GM12874 (cell line): Measurements from ENCODE around the gene CCDC187.

Source experiments
- TF ChIP-seq, protein P1 (sequence below): IDR thresholded peaks from 2 replicates; pipeline ENCODE4 v1.5.1; 2011; ENCODE audit warnings: low read depth, mild to moderate bottlenecking, control low read depth, low read length, moderate library complexity; ENCODE audit not compliant: insufficient read depth

The CCDC187 gene

DNA sequence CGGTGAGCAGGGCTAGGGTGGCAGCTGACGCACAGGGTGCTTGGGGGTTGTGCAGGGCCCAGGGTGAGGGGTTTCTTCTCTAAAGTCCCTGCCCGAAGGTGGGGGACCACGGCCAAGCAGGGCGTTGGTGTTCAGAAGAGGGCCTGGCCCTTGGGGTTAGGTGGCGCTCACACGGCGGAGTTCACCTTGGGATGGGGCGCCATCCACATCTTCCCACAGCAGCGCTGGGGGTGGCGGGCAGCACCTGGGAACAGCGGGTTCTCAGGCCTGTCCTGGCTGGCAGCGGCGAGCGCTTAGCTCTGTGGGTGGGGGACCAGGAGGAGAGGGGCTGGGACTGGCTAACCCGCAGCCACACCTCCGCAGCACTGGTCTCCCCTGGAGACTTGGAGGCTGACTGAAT is 29.6 kb upstream of the CCDC187 start:
- TF ChIP-seq, protein P1, sequence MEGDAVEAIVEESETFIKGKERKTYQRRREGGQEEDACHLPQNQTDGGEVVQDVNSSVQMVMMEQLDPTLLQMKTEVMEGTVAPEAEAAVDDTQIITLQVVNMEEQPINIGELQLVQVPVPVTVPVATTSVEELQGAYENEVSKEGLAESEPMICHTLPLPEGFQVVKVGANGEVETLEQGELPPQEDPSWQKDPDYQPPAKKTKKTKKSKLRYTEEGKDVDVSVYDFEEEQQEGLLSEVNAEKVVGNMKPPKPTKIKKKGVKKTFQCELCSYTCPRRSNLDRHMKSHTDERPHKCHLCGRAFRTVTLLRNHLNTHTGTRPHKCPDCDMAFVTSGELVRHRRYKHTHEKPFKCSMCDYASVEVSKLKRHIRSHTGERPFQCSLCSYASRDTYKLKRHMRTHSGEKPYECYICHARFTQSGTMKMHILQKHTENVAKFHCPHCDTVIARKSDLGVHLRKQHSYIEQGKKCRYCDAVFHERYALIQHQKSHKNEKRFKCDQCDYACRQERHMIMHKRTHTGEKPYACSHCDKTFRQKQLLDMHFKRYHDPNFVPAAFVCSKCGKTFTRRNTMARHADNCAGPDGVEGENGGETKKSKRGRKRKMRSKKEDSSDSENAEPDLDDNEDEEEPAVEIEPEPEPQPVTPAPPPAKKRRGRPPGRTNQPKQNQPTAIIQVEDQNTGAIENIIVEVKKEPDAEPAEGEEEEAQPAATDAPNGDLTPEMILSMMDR = no peak

DNA sequence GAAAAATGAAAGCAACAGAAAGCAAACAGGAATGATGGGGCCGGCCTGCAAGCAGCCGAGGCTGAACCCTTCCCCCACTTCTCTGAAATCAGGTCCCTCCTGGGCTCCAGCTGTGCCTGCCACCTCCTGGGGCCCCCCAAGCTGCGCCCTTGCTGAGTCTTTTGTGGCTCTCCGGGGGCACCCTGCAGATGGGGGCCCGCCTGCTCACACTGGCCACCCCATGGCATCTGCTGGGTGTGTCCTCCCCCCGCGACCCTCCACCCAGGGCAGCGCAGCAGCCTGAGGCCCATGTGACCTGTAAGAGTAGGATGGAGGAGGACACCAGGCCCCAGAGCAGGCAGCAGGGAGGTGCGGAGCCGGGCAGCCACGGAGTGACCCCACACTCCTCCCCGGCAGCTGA is 29.2 kb upstream of the CCDC187 start:
- TF ChIP-seq, protein P1 = no peak

DNA sequence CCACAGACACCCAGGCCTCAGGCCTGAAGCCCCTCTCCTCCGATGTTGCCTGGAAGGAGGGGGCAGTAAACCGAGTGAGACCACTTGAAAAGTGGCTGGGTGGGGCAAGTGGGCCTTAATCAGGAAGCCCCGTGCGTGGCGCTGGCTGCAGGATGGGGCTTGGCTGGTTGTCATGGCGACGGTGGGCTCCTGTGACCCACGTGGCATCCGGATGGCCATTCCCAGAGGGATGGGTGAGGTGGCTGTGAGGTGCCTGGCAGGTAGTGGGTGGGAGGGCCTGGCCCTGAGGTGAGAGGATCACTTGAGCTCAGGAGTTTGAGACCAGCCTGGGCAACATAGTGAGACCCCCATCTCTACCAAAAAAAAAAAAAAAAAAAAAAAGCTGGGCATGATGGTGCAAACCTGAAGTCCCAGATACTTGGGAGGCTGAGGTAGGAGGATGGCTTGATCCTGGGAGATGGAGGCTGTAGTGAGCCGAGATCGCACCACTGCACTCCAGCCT is 28.6 kb upstream of the CCDC187 start:
- TF ChIP-seq, protein P1 = no peak

DNA sequence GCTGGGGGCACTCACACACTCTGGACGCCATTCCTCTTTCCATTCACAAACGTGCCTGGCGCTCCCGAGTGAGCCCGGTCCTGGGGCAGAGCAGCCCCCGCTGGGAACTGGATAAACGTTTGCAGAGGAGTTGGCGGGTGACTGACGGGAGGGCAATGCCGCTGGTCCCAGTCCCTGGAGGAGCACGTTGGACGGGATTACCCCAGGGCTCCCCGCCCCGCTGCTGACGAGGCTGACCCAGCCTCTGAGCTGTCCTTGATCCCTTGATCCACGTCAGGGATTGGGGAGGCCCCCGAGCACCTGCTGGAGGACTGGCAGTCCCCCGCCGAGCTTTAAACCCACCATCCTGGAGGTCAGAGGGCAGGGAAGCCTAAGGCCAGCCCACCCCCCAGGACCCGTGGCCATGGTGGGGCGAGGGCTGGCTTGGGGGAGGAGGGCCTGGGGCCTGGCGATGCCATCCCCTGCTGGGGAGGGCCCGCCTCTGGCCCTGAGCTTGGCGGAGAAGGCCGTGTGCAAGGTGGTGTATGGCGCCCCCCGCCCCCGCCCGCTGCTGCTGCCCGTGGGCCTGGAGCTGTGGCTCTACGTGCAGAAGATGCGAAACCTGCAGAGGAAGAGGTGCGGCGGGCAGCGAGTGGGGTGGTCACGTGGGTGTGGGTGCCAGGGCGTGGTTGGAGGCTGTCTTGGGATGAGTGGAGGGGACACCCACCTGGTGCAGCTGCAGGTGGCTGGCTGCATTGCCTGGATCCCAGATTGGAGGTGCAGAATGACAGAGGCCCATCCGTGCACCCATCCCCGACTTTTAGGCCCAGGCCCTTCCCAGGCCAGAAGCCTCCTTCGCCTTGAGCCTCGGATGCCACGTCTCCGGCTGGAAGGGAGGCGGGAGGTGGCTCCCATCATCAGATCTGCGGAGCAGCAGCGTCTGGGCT is 27.9 kb upstream of the CCDC187 start:
- TF ChIP-seq, protein P1 = no peak

DNA sequence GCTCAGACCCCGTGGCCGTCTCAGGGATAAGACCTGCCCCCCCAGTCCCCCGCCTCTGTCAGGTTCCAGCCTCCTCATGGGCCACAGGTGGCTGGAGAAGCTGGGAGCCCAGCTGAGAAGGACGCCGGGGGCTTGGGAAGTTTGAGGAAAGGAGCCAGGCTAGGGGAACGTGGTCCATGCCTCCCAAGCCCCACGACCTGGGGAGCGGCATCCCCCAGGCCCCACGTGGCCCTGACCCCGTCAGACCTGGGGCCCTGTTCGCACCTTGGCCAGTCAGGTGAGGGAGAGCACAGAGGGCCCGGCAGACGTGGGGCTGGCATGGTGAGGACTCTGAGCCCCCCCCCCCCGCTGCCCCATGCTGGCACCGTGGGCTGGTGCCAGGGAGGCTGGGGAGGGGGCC is 27.1 kb upstream of the CCDC187 start:
- TF ChIP-seq, protein P1 = no peak

DNA sequence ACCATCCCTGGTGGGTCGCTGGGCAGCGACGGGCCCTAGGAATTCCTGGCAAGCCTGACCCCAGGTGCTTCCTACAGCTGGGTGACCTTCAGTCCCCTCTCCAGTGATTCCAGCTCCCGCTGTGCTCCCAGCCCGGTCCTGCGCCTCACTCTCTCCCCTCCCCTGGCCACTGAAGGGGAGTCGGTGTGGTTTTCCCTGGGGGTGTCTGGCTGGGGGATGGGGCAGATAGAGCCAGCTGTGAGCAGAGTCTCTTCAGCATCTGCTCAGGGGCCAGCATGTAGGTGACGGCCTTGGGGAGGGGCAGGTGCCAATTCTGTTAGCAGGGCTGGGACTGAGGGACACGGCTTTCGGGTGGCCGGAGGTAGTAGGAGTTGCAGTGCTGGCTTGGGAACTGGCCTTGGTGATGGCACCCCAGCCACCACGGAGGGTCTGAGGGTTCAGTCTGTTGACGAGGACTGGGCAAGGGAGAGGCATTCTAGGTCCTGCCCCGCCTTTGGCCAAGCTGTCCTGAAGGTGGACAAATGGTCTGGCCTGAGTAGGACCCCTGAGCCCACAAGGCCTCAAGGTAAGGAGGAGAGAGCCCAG is 26.6 kb upstream of the CCDC187 start:
- TF ChIP-seq, protein P1 = no peak

DNA sequence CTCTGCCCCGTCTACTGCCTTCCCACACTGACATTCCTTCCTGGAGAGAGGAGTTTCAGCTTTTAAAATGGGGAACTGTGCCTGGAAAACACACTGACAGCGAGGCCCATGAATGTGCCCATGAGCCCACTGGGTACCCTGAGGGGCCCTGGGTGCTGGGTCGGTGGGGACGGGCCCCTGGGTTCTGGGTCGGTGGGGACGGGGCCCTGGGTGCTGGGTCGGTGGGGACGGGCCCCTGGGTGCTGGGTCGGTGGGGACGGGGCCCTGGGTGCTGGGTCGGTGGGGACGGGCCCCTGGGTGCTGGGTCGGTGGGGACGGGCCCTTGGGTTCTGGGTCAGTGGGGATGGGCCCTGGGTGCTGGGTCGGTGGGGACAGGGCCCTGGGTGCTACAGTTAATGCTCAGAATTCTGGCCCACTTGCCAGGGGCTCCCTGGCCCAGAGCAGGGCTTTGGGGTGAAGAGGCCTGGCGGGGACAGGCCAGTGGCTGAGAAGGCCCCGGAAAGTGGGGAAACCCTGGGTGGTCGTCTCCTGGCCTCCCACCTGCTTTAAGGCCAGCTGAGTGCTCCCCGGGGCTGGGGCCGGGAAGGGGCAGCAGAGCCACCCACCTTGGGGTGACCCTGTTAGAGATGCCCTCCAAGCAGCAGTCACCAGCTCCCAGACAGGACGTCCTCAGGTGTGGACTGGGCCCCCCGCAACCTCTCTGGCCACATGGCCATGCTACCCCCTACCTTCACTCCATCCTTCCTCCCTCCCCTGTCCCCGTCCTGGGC is 25.9 kb upstream of the CCDC187 start:
- TF ChIP-seq, protein P1 = no peak
